Stimulated activated CD4-positive, alpha-beta T cell treated with anti-CD3 and anti-CD28 coated beads, Interleukin-15, amount 100 ng/mL, for 1 hour (primary cell): ENCODE data around the gene INSRR.

ENCODE experiments used
- DNase-seq, 2 donors: peaks; one replicate each; pipeline ENCODE4 v3.0.0-alpha.2; 2020; ENCODE audit warnings: low read depth in 1 of 2, low spot score in 1 of 2

The INSRR gene

DNA sequence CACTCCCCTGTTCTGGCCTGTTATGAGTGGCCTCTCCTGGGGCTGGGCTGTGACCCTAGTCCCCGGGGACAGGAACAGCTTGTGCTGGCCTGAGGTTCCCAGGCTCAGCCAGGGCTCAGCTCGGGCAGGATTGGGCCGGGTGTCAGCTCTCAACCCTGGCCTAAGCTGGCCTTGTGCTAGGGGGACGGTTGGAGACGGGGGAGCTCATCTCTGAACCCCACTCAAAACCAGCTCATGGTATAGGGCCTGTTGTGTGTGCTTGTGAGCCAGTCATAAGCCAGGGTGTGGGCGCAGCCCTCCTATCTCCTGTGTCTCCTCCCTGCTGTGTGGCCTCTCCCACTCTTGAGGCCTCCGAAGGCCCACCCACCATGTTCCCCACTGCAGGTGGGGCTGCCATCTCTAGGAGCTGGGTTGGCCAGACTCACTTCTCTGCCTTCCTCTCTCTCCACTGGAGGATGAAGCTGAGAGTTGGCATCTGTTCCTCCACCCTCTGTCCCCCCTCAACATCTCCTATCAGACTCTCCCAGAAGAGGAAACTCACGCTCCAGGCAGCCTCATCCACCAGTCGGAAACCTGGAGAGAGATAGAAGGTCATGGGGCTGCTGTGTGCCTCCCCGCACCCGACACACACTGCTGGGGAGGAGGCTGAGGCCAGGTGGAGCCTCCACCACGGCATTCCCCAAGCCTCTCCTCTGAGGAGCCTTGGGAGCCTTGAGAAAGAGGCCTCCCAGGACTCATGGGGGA is 36.0 kb upstream of the INSRR start:
- DNase-seq: no peak

GRCh38 chr1:156894001-156894400 is 35.1 kb upstream of the INSRR start:
- no peak for DNase-seq

- no peak for DNase-seq
Measured at GRCh38 chr1:156893048-156893953, 34.4 kb upstream of the INSRR start, which contains the start of gene PEAR1. PEAR1 (plus strand) TSS chr1:156893718; CDS start chr1:156903927, 10,209 bp downstream.

- peak; percentile 63 to 81 for DNase-seq
Measured at GRCh38 chr1:156892190-156893047, 33.5 kb upstream of the INSRR start.

DNA sequence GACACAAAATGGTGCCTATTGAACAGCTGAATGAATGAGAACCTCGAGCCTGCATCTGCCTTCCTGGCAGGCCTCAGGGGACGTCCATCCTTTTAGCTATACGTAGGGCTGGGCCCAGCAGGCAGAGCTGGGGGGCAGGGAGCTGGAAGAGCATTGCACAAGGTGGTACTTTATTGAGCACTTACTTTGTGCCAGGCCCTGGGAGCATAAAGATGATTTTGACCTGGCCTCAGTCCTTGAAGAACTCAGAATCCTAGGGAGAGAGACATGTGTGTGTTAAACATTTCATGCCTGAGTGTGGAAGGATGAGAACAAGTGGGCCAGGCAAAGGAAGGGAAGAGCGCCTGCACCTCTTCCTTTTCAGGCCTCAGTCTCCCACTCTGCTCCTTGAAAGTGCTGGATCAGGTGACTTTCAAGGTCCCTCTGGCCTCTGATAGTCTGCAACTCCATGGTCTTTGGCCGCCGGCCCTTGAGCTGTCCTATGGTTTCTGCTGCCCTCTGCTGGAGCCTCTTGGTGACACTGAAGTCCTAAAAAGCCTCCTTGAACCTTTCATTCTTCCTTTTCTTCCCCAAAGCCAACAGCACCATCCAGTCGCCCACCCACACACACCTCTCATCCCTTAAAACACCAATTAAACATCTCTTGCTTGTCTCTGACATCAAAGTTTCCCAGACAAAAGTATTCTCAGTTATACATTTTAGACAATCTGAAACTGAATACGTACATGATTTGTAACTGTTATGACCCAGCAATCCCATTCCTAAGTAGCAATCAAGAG is 31.1 kb upstream of the INSRR start:
- peak; percentile 7 to 11 for DNase-seq

GRCh38 chr1:156887734-156888133 is 28.8 kb upstream of the INSRR start:
- DNase-seq: no peak

DNA sequence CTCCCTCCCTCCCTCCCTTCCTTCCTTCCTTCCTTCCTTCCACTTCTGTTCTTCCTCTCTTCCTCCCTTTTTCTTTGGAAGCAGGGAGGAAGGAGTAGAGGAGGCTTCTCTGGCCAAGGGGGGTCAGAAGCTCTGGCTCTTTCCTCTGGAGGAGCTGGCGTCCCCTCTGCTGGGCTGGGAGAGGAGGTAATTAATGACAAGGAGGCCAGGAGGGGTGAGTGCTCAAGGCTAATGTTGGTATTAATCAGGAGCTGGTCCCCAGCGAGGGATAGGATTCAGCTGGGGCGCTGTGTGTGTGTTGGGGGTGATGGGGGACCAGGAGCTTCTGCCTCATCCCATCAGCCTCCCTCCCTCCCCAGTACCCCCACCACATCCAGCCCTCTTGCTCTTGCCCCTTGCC is 28.4 kb upstream of the INSRR start:
- no peak for DNase-seq

DNA sequence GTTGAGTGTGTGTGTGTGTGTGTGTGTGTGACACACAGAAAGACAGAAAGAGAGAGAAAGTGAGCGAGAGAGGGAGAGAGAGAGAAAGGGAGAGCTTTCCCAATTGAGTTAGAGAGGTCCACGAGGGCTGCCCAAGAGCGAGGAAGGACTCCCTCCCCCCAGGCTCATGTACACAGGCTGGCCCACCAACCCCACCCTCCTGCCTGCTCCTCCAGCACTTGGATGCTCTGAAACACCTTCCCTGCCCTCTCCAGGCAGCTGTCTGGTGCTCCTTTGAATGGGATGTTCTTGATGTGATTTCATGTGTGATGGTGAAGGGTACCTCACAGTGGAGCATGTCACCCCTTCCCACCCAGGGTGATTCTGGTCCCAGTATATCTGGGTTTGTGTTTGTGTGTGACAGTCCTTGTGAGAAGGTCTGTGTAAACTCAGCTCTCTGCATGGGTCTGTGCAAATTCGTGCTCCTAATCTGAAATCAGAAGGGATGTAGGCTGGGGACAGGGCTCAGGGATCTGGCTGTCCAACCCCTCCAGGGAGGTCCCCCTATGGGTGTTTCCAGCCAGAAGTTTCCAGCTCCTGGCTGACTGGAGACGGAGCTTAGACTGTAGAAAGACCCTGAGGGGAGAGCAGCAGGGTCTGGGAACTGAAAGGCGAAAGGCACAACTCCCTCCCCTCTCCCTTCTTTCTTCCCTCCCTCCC is 27.8 kb upstream of the INSRR start:
- no peak for DNase-seq

DNA sequence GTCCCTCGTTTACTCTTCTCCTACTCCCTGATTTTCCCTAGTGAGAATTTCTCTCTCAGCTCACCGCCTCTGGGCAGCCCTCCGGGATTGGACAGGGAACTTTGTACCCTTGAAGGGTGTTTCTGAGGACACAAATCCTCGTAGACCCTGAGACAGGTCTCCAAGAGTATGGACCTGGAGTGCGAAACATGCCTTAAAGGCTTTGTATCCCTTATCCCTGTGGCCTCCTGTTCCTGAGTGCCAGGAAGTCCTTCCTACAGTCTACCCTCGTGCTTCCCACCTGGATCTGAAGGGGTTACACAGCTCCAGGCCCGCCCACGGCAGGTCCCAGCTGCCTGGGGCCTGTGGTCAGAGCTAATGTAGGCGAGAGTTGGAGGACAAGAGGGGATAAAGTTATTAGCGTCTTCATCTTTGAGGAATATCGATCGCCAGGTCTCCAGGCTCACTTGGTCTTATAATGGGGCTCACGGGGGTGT is 27.0 kb upstream of the INSRR start:
- DNase-seq: no peak

GRCh38 chr1:156885314-156885713 is 26.4 kb upstream of the INSRR start:
- DNase-seq: no peak

DNA sequence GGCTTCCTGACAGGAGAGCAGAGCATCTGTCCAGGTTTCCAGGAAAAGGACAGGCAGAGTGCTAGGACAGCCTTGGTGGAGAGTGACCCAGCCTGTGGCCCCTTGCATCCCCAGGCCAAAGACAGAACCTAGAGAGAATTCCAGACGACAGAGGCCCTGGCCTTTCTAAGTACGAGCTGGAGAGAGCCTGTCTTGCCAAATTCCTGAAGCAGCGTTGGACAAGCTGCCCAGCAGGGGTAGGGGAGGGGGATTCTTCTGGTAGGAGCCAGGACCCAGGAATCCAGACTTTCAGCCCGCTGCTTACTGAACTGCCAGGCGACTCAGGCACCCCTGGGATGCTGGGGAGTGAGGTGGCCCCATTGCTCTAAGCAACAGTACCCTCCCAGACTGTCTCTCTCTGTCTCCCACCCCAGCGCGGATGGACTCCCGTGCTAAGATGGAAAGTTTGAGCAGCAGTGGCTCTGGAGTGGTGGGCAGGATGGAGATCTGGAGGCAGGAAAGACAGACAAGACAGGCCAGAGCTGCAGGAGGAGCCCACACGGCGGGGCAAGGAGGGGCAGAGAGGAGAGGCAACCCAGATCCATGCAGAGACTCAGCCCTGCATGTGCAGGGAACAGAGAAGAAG is 25.8 kb upstream of the INSRR start:
- DNase-seq: no peak

- no peak for DNase-seq
Measured at GRCh38 chr1:156883919-156884318, 25.0 kb upstream of the INSRR start.

- DNase-seq: no peak
Measured at GRCh38 chr1:156882543-156882942, 23.6 kb upstream of the INSRR start.

- no peak for DNase-seq
Measured at GRCh38 chr1:156881663-156882062, 22.7 kb upstream of the INSRR start.

DNA sequence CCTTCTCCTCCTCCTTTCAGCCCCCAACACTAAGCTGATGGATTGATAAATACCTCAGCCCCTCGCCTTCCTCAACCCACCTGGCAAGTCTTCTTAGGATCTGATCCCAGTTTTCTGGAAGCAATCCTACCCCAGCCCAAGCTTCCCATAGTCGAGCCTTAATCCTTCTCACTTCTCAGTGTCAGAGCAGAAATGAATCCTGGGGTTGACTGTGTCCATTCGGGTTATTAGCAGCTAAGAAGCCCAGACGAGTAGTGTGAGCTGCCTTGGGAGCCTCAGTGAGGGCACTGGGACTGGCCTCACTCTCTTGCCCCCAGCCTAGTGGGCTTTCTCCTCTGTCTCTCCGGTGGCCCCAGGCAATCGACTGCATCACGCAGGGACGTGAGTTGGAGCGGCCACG is 22.2 kb upstream of the INSRR start:
- no peak for DNase-seq

DNA sequence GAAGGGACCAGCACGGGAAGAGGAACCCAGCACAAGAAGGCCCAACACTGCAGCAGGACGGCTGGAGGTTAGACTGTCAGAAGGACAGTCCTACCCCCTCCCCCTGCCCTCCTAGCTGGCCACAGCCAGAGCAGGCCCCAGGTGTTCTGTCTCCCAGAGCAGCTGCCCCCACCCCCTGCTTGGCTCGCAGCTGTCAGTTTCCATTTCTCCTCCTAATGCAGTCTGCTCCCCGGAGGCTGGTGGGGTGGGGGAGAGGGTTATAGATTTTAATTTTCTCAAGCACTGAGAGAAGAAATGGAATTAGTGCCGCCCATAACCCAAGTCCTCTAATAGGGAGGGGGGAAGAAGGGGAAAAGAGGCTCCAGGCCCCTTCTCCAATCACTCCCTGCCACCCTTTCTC is 21.6 kb upstream of the INSRR start:
- DNase-seq: no peak

DNA sequence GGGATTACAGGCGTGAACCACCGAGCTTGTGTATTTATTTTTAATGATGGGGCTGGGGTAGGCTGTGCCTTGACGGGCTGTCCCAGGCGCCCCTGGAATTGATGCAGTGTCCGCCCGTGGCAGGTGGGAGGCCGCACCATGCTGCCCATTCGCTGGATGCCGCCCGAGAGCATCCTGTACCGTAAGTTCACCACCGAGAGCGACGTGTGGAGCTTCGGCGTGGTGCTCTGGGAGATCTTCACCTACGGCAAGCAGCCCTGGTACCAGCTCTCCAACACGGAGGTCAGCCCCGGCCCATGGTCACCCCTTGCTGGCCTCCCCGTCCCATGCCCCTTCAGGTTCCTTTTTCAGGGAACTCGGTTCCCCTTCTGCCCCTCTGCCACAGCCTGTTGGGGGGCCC is 21.0 kb upstream of the INSRR start:
- DNase-seq: no peak

DNA sequence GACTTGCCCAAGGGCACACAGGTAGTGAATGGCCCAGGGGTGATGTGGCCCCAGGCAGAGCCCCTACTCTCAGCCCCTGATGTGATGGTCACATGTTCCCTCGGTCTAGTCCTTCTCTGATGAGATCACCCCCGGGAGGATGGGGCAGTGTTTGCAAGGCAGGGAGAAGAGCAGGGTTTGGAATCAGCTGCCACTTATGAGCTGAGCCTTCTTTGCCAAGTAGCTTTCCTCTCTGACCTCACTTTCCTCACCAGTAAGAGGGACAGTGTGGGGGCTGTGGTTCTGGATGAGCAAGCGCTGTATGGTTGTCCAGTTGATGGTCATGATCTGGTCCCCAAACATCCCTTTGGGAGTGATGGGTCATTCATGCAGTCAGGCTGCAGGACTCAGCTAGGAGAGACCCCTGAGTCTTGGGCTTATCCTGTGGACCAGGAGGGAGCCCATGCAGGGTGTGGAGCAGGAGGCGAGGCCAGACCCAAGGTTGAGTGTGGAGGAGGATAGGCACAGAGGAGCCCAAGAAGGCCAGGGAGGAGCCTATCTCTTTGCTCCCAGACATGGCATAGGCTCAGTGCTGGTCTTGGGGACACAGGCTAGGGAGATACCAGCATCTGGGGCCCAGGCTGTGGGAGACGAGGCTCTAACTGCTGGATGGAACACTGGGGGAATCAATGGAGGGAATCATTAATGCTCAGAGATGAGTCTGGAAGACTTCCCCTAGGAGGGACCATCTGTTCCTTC is 18.7 kb upstream of the INSRR start:
- no peak for DNase-seq

GRCh38 chr1:156876281-156876680 is 17.4 kb upstream of the INSRR start:
- DNase-seq: no peak
